HG02884 (cell line): Measurements from ENCODE around the gene PTPRK.
"Not testable (repeated sequence)": the region's sequence is repeated elsewhere in the genome, so short reads cannot be mapped to it uniquely, and the experiment has no call there.

Source experiments
- ATAC-seq: cut with Tn5 transposase; IDR thresholded peaks from one replicate; pipeline ENCODE4 v1.9.1; 2021; ENCODE audit warnings: mild to moderate bottlenecking, moderate library complexity; ENCODE audit not compliant: unreplicated experiment

Gene PTPRK

DNA sequence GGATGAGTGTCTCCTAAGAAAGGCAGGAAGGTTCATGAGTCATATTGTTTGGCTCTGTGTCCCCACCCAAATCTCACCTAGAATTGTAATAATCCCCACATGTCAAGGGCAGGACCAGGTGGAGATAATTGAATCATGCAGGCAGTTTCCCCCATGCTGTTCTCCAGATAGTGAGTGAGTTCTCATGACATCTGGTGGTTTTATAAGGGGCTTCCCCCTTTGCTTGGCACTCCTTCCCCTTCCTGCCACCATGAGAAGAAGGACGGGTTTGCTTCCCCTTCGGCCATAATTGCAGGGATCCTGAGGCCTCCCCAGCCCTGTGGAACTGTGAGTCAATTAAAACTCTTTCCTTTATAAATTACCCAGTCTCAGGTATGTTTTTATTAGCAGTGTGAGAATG, 542.2 kb downstream of the PTPRK start:
- ATAC-seq, result not testable (repeated sequence)

DNA sequence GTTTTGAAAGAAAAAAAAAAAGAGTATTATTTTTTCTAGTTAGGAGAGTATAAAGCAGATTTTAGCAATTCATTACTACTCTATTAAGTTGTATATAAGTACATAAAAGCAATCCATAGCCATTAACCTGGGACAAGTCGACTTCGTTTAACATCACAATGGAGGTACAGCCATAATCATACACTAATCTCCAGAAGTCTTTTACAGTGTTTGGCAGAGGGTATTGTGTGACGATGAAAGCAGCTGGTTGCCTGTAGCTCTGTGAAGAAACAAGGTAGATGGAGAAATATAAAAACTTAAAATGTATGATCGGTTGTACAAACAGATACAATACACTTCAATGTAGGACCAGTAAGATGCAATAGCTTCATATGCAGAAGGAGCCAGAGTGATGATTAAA, 543.6 kb downstream of the PTPRK start:
- no peak for ATAC-seq

DNA sequence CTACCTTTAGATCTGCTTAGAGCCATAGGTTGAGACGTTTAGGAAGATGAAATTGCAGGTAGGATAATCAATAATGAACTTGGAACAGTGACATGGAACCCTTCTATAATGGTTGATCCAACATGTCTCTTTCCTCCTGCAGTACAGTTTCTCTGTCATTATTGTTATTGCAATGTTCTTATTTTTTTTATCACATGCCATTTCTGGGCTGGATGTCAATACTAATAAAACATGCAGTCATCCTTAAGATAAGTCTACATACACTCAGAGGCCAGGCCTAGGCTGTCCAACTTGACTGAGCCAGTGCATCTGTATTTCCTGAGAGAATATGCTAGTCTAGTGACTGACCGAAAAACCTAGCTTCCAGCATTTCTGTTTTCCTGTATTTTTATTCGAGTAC, 544.3 kb downstream of the PTPRK start:
- ATAC-seq, result no peak

DNA sequence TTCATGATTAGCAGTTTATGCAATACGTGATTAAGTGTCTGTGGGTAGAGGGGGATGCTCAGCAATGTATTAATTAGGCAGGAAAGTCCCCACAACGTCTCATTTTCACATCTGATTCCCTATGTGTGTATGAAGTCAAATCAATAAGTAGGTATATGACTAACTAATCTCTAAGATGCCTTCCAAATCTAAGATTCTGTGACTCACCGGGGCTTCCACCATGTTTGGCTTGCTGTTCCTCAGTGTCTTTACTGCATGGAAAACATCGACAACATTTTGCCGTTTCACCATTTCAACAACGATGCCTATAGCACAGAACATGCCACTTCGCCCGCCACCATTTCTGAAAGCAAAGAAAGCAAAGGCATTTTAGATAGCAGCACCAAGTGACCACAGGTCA, 547.6 kb downstream of the PTPRK start:
- ATAC-seq, result no peak

DNA sequence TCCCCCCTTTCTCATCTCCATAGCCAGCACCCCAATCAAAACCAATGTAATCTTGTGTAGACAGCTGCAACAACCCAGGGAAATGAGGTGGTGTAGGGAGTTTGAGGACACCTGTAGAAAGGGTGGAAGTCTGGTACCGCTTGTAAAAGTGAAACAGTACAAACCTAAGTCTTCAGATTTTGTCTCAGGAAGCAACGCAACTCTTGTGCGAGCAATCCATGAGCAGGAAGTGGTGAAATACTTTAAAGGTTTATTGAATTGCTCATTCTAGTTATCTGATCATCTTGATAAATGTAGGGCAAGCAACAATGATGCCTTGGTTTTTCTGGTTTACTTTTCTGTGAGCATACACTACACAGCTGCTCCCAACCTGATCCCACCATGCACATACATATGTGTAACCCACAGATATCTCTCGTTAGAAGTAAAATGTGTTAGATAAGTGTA, 548.4 kb downstream of the PTPRK start:
- ATAC-seq, result no peak

DNA sequence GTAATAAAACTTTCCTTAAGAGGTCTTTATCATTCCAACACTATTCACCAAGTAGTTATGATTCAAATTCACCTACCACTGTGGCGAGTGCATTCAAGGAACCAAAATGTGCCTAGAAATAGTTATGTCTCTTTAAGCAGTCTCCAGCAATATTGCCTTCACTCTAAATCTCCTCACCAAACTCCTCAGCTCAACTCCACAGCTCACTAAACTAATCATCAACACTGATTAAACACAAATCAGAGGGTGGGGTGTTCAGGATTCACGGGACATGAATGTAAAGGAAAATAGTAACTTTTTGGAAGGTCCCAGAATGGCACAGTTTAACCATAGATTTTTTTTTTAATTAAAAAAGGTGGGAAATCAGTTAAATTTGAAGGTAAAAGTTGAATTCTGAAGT, 549.0 kb downstream of the PTPRK start:
- ATAC-seq, result no peak

DNA sequence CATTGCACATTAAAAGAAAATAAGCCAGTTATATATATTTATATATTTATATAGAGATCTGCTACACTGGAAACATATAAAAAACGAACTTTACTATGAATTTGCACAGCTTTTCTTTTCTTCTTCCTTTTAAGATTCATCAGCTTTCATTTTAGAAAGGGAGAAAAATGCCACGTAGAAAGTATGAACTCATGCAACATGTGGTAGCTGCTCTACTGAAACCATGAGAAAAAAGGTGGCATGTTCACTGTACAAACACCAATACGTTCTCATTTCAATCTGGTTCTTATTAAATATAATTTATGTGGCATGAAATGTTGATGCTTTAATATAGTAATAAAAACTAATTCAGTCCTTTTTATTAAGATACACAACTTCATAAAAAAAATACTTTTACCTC, 550.7 kb downstream of the PTPRK start:
- ATAC-seq, result no peak

DNA sequence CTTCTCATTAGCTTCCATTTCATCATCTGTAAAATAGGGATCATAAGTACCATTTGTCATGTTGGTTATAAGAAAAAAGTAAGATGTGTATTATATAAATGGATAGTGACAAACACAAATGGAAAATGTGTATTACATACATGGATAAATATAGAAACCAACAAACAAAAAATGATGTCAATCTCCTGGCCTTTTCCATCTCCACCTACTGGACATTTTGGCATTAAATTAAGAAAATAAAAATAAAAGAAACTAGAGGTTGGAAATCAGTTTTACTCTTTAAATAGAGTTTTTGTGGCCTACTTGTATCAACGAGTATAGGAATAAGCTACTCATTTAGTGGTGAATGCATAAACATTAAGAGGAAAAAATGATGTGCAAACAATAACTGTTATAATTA, 552.0 kb downstream of the PTPRK start:
- no peak for ATAC-seq

DNA sequence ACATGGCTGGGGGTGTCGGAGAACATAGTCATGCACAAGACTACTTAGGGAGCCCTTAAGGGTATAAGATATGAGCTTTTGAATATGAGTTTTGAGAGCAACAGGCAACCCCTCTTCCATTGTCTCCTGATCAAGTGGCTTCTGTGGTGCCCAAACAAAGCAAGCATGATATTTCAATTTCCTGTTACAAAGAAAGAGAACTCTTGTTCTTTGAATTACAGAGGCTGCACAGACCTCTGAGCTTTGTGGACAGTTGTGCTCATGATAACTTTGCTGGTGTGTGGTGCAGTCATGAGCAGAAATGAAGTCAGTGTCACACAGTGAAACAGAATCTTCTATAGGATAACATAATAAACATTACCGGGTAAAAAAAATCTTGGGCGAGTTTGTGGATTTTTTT, 552.7 kb downstream of the PTPRK start:
- no peak for ATAC-seq

DNA sequence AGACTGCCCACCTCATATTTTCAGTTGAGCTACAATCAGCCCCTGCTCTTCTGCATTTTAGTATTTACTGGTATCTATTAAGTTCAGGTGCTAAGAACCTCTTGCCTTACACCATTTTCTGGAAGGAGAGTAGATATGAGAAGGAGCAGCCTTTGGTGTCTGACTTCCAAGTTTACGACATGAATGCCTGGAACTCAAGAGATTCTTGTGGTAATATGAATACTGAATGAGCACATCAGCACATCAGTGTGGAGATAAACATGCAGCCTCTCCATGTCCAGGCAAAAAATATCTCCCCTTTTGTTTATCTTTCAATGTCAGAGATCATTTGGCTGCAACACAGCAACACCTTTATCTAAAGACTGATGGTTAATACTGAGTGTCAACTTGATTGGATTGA, 553.8 kb downstream of the PTPRK start:
- no peak for ATAC-seq

DNA sequence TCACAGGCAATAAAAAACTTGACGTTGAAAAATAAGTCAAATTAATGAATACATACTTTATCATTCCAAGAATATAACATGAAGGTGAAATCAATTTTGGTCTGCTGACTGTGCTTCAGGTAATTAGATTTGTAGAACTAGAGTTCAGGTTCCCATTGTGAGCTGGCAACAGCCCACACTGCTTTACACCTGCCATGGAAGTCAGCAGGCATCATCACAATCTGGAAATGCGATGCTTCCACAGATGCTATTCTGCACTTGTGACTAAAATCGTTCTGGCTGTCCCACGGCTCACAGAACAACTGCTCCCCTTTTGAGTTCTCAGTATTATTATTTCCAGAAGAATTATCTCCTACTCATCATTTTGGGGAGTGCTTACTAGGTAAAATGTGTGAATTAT, 556.9 kb downstream of the PTPRK start:
- ATAC-seq, result no peak

DNA sequence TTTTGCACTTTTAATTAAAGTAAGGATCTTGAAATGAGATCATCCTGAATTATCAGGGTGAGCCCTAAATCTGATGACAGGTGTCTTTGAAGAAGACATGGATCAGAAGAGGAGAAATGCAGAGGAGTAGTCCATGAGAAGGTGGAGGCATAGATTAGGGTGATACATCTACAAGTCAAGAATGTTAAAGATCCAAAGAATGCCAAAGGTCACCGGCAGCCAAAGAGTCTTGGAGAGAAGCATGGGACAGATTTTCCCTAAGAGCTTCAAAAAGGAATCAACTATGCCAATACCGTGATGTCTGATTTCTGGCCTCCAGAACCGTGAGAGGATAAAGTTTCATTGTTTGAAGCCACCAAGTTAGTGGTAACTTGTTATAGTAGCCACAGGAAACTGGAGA, 560.5 kb downstream of the PTPRK start:
- ATAC-seq, result no peak

DNA sequence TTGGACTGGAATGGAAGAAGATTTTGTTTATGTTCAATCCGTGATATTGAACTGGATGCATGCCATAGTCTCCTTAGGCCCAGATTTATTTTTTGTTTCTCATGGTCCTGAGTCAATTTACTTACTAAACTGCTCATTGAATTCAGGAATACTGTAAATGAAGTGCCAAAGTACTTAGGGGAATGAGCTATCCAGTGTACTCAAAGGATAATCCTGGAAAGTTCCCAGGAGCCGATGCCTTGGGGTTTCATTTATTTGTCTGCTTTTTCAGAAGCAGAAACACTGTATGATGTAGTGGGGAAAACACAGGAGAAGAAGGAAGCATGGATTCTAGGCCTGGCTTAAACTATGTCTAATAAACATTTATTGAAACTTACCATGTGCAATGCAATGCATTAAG, 563.4 kb downstream of the PTPRK start:
- ATAC-seq, result no peak

DNA sequence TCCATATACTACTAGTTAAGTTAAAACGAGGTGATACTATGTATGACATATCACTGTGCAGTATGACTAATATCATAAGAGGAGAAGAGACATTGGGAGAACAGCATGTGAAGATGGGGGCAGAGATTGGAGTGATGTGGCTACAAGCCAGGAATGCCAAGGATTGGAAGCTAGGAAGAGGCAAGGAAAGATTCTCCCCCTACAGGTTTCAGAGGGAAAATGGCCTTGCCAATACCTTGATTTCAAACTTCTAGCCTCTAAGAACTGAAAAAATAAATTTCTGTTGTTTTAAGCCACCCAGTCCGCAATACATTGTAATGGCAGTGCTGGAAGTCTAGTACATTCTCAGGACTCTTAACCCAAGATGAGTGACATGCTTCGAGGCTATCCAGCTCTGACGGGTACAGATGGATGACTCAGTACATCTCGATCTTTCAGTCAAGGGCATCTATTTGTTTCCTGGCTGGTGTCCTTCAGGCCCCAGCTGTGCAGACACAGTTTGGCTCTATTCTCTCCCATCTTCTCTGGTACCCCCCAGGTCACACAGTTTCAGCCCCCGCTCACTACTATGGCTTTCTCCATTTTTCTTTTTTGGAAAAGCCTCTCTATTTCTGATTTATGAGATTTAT, 564.0 kb downstream of the PTPRK start:
- ATAC-seq, result no peak

DNA sequence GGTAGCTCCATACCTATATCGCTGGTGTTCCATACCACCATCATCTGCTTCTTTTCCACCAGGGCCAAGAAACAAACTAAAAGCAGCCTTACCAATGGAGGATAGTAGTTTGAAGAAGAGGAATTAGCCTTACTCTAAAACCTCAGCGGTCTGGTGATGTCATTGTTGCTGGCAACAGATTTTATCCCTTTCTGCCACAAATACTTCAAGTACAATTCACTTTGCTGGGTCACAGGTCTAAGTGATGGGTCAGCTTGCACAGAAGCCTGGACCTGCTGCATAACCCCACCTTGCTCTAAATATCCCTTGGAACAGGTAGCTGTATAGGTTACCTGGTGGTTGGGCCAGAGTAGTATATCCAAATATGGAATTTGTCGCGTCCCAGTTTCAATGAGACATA, 566.3 kb downstream of the PTPRK start:
- no peak for ATAC-seq

DNA sequence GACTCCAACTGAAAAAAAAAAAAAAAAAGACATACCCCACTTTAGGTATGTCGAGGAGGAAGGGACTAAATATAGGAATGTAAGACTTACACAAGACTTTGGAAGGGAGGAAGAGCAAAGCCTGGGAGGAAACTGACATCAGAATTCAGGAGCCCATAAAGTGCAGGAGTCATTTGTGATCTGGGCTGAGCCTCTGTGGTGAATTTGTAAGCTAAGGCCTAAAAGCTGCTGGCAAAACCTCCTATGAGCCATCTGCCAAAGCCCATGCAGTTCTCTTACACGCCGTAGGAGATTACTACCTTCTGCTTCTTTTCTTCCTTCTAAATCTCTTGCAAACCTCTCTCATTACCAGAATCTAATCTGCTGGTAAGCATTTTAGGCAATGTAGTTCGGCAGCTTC, 567.6 kb downstream of the PTPRK start:
- ATAC-seq, result no peak

DNA sequence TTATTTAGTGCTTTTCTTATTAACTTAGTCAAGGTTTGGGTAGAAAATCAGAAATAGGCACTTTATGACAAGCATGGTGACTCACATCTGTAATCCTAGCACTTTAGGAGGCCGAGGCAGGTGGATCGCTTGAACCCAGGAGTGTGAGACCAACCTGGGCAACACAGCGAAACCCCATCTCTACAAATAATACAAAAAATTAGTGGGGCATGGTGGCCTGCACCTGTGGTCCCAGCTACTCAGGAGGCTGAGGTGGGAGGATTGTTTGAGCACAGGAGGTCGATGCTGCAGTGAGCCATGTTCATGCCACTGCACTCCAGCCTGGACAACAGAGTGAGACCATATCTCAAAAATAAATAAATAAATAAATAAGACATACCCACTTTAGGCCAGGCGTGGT, 568.2 kb downstream of the PTPRK start:
- no peak for ATAC-seq

DNA sequence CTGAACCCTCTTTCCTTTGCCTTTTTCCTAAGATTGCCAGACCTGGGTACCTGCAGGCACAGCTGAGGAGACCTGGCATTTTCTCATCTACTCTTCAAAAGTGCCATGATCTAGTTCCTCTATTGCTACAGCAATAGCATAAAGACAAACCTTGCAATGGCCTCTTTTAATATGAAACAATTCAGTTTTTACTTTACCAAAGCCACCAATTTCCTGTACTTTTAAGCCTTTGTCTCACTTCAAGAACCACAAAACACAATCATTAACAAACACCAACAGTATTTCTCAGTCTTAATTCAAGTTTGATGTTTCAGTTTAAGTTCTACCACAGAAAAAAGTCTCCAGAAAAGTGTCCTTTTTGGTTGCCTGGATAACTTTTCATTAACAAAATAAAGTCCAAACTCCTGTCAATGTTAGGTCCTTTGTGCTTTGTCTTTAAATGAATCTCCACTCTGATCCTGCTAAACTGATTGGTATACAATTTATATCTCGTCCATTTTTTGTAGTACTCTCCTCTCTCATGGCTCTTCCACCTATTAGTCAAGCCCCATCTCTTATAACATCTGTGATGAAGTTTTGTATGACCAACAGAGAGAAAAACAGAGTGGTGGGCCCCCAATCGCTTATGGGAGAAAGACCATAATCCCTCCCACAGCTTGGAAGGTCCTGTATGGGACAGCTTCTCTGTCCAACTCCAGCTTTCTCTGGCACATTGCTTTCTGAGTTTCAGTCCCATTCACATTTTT, 569.1 kb downstream of the PTPRK start:
- ATAC-seq, result peak; percentile 52

DNA sequence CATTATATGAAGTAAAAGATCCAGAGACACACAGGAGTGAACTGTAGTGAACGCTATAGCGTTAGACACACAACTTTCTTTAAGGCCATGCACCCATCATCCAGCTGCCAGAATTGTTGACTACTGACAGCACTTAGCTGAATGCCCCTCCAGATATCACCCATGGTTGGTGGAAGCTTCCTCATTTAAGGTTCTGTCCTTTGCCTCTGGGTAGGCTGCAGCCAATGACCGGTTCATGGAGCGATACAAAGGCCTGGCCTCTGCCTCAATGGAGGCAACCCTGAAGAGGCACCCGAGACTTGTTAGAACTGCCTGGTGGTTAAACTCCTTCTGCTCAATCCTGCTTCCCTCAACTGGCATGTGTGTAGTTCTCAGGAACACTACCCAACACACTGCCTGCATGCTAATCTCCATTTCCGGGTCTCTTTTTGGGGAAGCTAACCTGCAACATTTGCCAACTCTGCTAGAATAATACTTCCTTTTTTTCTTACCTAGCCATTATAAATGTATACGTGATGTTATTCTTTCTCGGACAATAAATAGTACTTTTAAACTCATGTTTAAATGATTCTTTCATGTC, 569.7 kb downstream of the PTPRK start:
- ATAC-seq, result peak; percentile 16

DNA sequence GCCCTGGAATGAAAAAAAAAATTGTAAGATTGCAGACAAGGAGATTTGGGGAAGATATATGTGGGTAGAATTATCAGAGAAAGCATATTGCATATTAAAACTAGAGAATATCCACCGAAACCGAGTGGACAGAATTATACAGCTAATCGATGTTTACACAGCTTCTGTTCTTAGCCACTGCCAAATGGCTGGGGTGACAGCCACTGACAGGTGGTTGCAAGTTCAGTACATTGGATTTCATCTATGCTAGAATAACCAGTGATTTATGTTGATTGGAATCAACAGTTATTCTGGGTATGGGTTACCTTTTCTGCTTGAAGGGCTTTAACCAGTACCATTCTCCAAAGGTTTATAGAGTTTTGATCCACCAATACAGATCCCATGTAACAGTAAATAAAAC, 571.1 kb downstream of the PTPRK start:
- ATAC-seq, result no peak

DNA sequence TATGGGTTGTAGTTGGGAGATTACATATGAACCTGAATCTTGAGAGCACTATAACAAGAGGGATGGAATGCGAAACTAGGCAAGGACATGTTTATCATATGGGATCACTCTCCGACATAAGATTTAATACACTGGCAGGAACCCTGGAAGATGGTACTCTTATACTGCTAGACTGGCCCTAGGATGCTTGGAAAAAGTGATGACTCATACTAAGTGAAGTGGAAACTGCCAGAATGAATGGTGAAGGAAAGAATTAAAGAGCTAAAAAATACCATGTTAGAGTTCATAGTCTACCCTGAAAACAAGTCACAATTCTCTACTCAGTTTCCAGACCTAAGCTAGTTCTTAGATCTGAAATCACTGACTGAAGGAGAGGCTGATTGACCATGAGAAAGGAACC, 574.0 kb downstream of the PTPRK start:
- ATAC-seq, result no peak

DNA sequence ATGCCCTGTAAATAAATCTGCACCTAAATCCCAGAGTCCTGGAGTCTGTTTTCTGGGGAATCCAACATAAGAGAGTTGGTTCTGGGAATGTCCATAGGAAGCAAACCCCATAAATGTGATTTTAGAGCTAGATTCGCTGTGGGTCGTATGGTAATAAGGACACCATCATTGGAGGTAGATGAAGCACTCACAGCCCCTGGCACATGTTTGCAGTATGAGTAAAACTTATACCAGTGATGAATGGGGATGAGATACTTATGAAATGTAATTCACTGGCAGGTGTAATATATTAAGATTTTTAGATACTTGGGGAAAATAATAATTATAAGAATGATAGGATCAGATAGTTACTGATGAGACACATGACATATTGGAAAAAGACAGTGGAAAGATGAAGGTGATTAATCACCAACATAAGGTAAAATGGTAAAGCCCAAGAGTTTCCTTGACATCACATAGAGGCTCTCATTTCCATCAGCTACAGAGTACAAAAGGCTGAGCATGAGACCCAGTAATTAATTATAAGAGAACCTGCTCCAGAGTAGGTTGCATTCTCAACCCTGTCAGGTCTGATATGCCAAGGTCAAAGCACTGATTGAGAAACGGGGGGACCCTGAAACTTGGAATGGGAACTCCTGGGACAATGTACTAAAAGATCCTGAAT, 574.8 kb downstream of the PTPRK start:
- ATAC-seq, result no peak
